ENCODE measurements around the gene ABHD6. TPM values are rescaled to one million over a fixed set of nuclear protein-coding genes. Genes with fewer than 3 reads are reported as not detected.

Gene ABHD6, protein sequence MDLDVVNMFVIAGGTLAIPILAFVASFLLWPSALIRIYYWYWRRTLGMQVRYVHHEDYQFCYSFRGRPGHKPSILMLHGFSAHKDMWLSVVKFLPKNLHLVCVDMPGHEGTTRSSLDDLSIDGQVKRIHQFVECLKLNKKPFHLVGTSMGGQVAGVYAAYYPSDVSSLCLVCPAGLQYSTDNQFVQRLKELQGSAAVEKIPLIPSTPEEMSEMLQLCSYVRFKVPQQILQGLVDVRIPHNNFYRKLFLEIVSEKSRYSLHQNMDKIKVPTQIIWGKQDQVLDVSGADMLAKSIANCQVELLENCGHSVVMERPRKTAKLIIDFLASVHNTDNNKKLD
- 5.5 and 14.0 TPM in 2 replicates for total RNA-seq (ENCODE audit: low replicate concordance)

DNA sequence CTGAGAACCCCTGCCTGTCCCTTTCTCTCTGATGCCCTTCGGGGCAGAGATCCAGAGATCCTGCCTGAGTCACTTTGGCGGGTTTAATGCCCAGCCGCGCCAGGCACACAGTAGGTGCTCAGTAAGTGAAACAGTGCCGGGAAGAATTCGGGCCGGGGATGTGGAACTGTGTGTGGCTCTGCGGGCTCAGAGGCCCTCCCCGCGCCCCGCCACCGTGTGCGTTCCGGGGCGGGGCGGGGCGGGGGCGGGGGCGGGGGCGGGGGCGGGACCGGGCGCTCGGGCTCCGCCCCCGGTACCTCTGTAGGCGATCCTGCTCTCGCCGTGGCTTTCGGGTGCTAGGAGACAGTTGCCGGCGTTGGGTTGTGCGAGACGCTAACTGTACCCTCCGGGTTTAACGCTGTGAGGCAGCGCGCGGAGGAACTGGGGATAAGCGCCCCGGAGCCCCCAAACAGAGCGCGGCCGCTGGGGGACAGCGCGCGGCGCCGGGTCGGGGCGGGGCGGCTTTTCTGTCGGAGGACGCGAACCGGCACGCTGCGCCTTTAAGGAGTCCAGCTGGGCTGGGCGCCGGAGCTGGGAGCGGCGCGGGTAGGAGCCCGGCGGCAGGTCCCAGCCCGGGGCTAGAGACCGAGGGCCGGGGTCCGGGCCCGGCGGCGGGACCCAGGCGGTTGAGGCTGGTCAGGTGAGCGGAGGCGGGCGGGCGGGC, at the start of gene ABHD6:
Gene ABHD6, plus strand, starts transcription at position 555 of the 703 bp plus-strand sequence. CDS start 18,795 bp downstream, outside the sequence.
- peak within 1 kb of the TSS; percentile 89 for H3K4me3 ChIP-seq (ENCODE audit: low read depth, low read length)
- TF ChIP-seq, protein P1, sequence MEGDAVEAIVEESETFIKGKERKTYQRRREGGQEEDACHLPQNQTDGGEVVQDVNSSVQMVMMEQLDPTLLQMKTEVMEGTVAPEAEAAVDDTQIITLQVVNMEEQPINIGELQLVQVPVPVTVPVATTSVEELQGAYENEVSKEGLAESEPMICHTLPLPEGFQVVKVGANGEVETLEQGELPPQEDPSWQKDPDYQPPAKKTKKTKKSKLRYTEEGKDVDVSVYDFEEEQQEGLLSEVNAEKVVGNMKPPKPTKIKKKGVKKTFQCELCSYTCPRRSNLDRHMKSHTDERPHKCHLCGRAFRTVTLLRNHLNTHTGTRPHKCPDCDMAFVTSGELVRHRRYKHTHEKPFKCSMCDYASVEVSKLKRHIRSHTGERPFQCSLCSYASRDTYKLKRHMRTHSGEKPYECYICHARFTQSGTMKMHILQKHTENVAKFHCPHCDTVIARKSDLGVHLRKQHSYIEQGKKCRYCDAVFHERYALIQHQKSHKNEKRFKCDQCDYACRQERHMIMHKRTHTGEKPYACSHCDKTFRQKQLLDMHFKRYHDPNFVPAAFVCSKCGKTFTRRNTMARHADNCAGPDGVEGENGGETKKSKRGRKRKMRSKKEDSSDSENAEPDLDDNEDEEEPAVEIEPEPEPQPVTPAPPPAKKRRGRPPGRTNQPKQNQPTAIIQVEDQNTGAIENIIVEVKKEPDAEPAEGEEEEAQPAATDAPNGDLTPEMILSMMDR (IDR thresholded peaks at IDR 0.05; ENCODE audit: insufficient read depth, low read length): peak; percentile 12
- DNase-seq (ENCODE audit: low read depth): peak; percentile 53

DNA sequence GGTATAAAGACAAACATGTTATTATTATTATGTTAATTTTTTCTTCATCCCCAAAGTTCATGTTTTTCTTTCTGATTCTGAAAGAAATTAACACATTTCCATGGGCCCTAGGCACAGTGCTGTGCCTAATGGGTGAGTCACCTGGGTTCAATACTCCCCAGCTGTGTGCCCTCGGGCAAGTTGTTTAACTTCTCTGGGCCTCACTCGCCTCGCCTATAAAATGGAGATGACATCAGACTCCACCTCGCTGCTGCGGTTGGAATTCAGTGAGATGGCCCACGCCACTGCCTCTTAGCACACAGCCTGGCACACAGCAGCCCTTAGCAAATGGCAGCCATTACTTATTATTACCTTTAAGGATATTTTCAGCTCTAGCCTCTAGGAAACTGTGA, 49.4 kb upstream of the ABHD6 start:
- TF ChIP-seq, protein P1 (IDR thresholded peaks at IDR 0.05; ENCODE audit: insufficient read depth, low read length): no peak
- no peak for DNase-seq (ENCODE audit: low read depth)

DNA sequence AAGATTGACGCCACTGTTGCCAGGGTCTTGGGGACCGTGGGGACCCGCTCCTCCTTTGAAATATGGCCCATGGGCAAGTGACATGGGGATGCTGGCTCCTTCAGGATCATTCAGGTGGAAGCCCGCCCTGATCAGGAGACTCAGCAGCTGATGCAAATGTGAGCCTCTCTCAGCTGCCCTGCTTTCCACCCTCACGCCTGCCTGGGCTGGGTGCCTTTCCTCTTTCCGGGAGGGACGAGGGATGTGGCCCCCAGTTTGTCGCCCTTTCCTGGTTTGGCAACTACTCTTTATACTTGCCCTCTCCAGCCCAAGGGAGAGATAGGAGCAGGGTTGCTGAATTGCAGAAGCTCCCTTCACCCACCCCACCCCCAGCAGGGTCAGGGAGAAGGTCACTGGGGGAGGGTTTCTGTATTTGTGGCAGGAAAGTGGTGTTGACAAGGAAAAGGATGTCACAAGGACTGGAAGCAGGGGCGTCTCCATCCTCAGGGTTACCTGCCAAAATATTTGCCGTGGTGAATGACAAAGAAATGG, 48.6 kb upstream of the ABHD6 start:
- H3K4me3 ChIP-seq (ENCODE audit: low read depth, low read length): no peak overlapping the region
- DNase-seq (ENCODE audit: low read depth): no peak
- TF ChIP-seq, protein P1 (IDR thresholded peaks at IDR 0.05; ENCODE audit: insufficient read depth, low read length): no peak

More for the DNA sequence above, 49.4 kb upstream of the ABHD6 start:
- no peak overlapping the region for H3K4me3 ChIP-seq (ENCODE audit: low read depth, low read length)

DNA sequence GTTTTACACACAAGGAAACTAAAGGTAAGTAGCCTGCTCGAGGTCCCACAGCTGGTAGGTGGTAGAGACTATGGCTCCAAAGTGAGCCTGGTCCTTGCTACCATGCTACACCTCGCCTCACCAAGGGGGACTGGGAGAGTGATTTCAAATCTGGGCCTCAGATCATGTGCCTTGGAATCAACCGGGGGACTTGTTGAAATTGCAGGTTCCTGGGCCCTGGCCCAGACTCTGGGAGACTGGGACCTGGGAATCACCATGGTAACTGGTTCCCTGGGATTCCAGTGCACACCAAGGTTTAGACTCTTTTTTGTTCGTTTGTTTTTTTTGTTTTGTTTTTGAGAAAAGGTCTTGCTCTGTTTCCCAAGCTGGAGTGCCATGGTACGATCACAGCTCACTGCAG, 47.9 kb upstream of the ABHD6 start:
- H3K4me3 ChIP-seq (ENCODE audit: low read depth, low read length): no peak overlapping the region
- TF ChIP-seq, protein P1 (IDR thresholded peaks at IDR 0.05; ENCODE audit: insufficient read depth, low read length): no peak
- DNase-seq (ENCODE audit: low read depth): no peak

DNA sequence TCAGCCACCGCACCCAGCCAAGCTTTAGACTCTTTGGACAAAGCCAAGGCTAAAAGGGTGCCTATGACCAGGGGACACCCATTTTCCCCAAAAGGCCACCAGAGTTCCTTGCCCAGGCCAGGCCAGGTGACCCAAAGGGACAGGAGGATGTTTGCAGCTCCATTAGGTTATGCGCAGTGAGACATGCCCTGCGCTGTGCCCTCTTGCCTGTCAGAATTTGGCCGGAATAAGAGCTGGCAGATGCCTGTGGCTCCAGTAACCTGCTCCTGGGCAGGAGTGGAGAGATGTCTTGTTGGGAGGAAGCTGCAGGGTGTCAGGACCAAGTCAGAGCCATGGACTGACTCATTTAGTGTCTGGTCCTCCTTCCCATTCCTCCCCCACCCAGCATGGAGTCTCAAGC, 47.3 kb upstream of the ABHD6 start:
- DNase-seq (ENCODE audit: low read depth): no peak
- H3K4me3 ChIP-seq (ENCODE audit: low read depth, low read length): no peak overlapping the region
- TF ChIP-seq, protein P1 (IDR thresholded peaks at IDR 0.05; ENCODE audit: insufficient read depth, low read length): no peak

DNA sequence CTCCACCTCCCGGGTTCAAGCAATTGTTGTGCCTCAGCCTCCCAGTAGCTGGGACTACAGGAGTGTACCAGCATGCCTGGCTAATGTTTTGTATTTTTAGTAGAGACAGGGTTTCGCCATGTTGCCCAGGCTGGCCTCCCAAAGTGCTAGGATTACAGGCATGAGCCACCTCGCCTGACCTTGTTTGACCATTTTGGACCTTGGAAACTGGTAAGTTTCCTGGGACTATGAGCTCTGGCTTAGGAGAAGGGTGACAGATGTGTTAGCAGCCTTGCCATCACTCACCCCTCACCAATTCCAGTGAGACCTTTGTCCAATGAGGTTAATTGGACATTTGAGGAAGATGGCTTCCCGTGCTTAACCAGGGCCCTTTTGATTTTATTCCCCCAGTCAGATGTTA, 46.7 kb upstream of the ABHD6 start:
- no peak for DNase-seq (ENCODE audit: low read depth)
- no peak overlapping the region for H3K4me3 ChIP-seq (ENCODE audit: low read depth, low read length)
- TF ChIP-seq, protein P1 (IDR thresholded peaks at IDR 0.05; ENCODE audit: insufficient read depth, low read length): no peak
